GM19238 (cell line): ENCODE measurements around the gene DCC.
"Not testable (repeated sequence)": the region's sequence is repeated elsewhere in the genome, so short reads cannot be mapped to it uniquely, and the experiment has no call there.

Experiments
- DNase-seq: peaks from one replicate; pipeline ENCODE4 v3.0.0; 2011; ENCODE audit warnings: low spot score; ENCODE audit not compliant: insufficient read length

DCC gene

GRCh38 chr18:52349498-52349897 is 9.5 kb downstream of the DCC start:
- no peak for DNase-seq

GRCh38 chr18:52352920-52353319 is 12.9 kb downstream of the DCC start:
- no peak for DNase-seq

GRCh38 chr18:52353589-52353988 is 13.6 kb downstream of the DCC start:
- DNase-seq, result no peak

GRCh38 chr18:52363861-52364260 is 23.9 kb downstream of the DCC start:
- no peak for DNase-seq

GRCh38 chr18:52366851-52367250 is 26.9 kb downstream of the DCC start:
- DNase-seq, result not testable (repeated sequence)

- DNase-seq, result no peak
Observed at GRCh38 chr18:52367953-52368742, 28.2 kb downstream of the DCC start.

- no peak for DNase-seq
Observed at GRCh38 chr18:52370841-52371240, 30.8 kb downstream of the DCC start.

- DNase-seq, result no peak
Observed at GRCh38 chr18:52376104-52376503, 36.1 kb downstream of the DCC start.

- DNase-seq, result no peak
Observed at GRCh38 chr18:52377094-52377493, 37.1 kb downstream of the DCC start.

GRCh38 chr18:52386306-52386705 is 46.3 kb downstream of the DCC start:
- no peak for DNase-seq

GRCh38 chr18:52387175-52387574 is 47.2 kb downstream of the DCC start:
- no peak for DNase-seq

GRCh38 chr18:52391810-52392559 is 52.0 kb downstream of the DCC start:
- no peak for DNase-seq

GRCh38 chr18:52394602-52395001 is 54.6 kb downstream of the DCC start:
- DNase-seq, result no peak

- no peak for DNase-seq
Observed at GRCh38 chr18:52395146-52395852, 55.3 kb downstream of the DCC start.

GRCh38 chr18:52401236-52401635 is 61.2 kb downstream of the DCC start:
- no peak for DNase-seq

GRCh38 chr18:52402814-52403213 is 62.8 kb downstream of the DCC start:
- DNase-seq, result no peak

- no peak for DNase-seq
Observed at GRCh38 chr18:52403291-52404021, 63.5 kb downstream of the DCC start.

GRCh38 chr18:52408800-52409302 is 68.9 kb downstream of the DCC start:
- DNase-seq, result no peak

- DNase-seq, result peak; percentile 8
Observed at GRCh38 chr18:52409727-52410126, 69.7 kb downstream of the DCC start.

GRCh38 chr18:52415131-52415530 is 75.1 kb downstream of the DCC start:
- no peak for DNase-seq

GRCh38 chr18:52422985-52423601 is 83.1 kb downstream of the DCC start:
- no peak for DNase-seq
